MM.1S (cell line): ENCODE measurements around the gene ACE.

Experiments used
- DNase-seq: peaks from one replicate; pipeline ENCODE4 v3.0.0-alpha.2; 2015
- H2AFZ ChIP-seq: fragments of 300-600 bp; sonication (generic); 2 replicates; pipeline ENCODE4 v1.6.0; 2016; ENCODE audit warnings: antibody characterized with exemption, low read length
- H3F3A ChIP-seq: fragments of 300-600 bp; sonication (generic); 2 replicates; pipeline ENCODE4 v1.6.1; 2016; ENCODE audit warnings: mild to moderate bottlenecking, antibody characterized with exemption, low read length, moderate library complexity, mixed read lengths; ENCODE audit not compliant: insufficient read depth
- H3K27ac ChIP-seq: fragments of 300-600 bp; sonication (generic); 2 replicates; pipeline ENCODE4 v1.5.1; 2016; ENCODE audit warnings: mild to moderate bottlenecking, low read length
- H3K27me3 ChIP-seq: fragments of 300-600 bp; sonication (generic); replicated peaks from 2 replicates; pipeline ENCODE4 v1.6.0; 2016; ENCODE audit warnings: low read length; ENCODE audit not compliant: insufficient read depth
- H3K36me3 ChIP-seq: fragments of 300-600 bp; sonication (generic); replicated peaks from 2 replicates; pipeline ENCODE4 v1.6.1; 2016; ENCODE audit warnings: mild to moderate bottlenecking, low read length, mixed read lengths; ENCODE audit not compliant: insufficient read depth
- H3K4me1 ChIP-seq: fragments of 300-600 bp; sonication (generic); 2 replicates; pipeline ENCODE4 v1.6.1; 2016; ENCODE audit warnings: low read length, mixed read lengths
- H3K4me2 ChIP-seq: fragments of 300-600 bp; sonication (generic); 2 replicates; pipeline ENCODE4 v1.6.0; 2016; ENCODE audit warnings: low read depth, low read length
- H3K4me3 ChIP-seq: fragments of 300-600 bp; sonication (generic); 2 replicates; pipeline ENCODE4 v1.5.1; 2016; ENCODE audit warnings: low read length, mixed read lengths
- H3K79me2 ChIP-seq: fragments of 300-600 bp; sonication (generic); 2 replicates; pipeline ENCODE4 v1.6.1; 2016; ENCODE audit warnings: mixed run types, low read length, mixed read lengths
- H3K9ac ChIP-seq: fragments of 300-600 bp; sonication (generic); 2 replicates; pipeline ENCODE4 v1.6.1; 2016; ENCODE audit warnings: low read length, mixed read lengths
- H3K9me2 ChIP-seq: fragments of 300-600 bp; sonication (generic); replicated peaks from 2 replicates; pipeline ENCODE4 v1.6.1; 2016; ENCODE audit warnings: mild to moderate bottlenecking, low read length, mixed read lengths; ENCODE audit not compliant: insufficient read depth
- H3K9me3 ChIP-seq: fragments of 300-600 bp; sonication (generic); replicated peaks from 2 replicates; pipeline ENCODE4 v1.6.1; 2016; ENCODE audit warnings: mild to moderate bottlenecking, low read length, mixed read lengths; ENCODE audit not compliant: insufficient read depth
- H4K20me1 ChIP-seq: fragments of 300-600 bp; sonication (generic); 2 replicates; pipeline ENCODE4 v1.6.1; 2016; ENCODE audit warnings: mild to moderate bottlenecking, low read length, moderate library complexity, mixed read lengths; ENCODE audit not compliant: insufficient read depth
- CTCF ChIP-seq: fragments of 300-600 bp; sonication (generic); IDR thresholded peaks from 2 replicates; pipeline ENCODE4 v1.5.1; 2016; ENCODE audit warnings: antibody characterized with exemption, low read length, mixed read lengths
- EZH2 ChIP-seq: fragments of 300-600 bp; sonication (generic); optimal IDR thresholded peaks from 2 replicates; pipeline ENCODE3; 2017; ENCODE audit warnings: low read depth, mild to moderate bottlenecking, antibody characterized with exemption, low read length, mixed read lengths
- EZH2phosphoT487 ChIP-seq: fragments of 300-600 bp; sonication (generic); IDR thresholded peaks from 2 replicates; pipeline ENCODE4 v1.6.1; 2018; ENCODE audit warnings: antibody characterized with exemption, low read length

The ACE gene

DNA sequence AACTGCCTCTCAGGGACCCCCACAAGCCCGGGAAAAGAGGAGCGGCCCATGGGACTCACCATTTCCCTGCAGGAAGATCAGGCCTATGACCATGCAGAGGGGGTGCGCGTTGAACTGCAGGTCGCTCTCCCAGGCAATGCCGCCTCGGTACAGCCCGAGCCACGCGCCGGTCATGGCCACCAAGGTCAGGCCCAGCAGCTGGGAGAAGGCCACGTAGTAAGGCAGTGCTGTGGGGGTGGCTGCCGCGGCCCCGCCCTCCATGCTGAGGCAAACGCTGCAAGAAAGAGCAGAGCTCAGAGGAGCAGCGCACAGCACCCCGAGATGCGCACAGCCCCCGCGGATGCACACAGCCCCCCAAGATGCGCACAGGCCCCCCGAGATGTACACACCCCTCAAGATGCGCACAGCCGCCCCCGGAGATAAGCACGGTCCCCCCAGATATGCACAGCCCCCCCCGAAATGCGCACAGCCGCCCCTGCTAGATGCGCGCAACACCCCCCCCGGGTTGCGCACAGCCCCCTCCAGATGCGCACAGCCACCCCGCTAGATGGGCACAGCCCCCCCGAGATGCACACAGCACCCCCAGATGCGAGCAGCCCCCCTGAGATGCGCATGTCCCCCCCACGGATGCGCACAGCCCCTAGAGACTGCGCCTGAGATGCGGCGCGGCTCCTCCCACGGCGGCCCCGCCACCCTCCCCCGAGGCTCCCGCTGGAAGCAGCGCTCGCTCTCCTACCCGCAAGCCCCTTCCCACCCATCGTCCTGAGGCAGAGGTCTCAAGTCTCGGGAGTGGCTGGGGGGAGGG is 39.4 kb upstream of the ACE start:
- Histone ChIP-seq H3F3A (no peaks in the 10 kb centered on the region), H3K4me2 (no peak overlapping the region), H2AFZ (no peak overlapping the region), H3K36me3 (no peaks in the 10 kb centered on the region), H3K27ac (no peak overlapping the region), H3K9me2 (no peaks in the 10 kb centered on the region), H3K27me3 (no peaks in the 10 kb centered on the region), H3K4me3 (no peak overlapping the region), H3K79me2 (no peaks in the 10 kb centered on the region), H3K9me3 (no peaks in the 10 kb centered on the region), H3K4me1 (peaks cover 4% of the 10 kb centered on the region; the same call in 1 of the 2 replicates), H3K9ac (no peak overlapping the region), H4K20me1 (no peaks in the 10 kb centered on the region)
- DNase-seq: no peak
- TF ChIP-seq EZH2 (no peak), CTCF (no peak), EZH2phosphoT487 (no peak)

- no peaks in the 10 kb centered on the region for H3K9me2 ChIP-seq
- no peak overlapping the region for H3K9ac ChIP-seq
- no peaks in the 10 kb centered on the region for H3F3A ChIP-seq
- H3K4me1 ChIP-seq: peaks cover 4% of the 10 kb centered on the region; the same call in 1 of the 2 replicates
- H2AFZ ChIP-seq: no peak overlapping the region
- no peaks in the 10 kb centered on the region for H3K9me3 ChIP-seq
- H3K4me2 ChIP-seq: no peak overlapping the region
- TF ChIP-seq EZH2 (no peak), CTCF (no peak), EZH2phosphoT487 (no peak)
- no peak overlapping the region for H3K27ac ChIP-seq
- H3K36me3 ChIP-seq: no peaks in the 10 kb centered on the region
- no peak for DNase-seq
- no peaks in the 10 kb centered on the region for H3K27me3 ChIP-seq
- H3K4me3 ChIP-seq: no peak overlapping the region
- no peaks in the 10 kb centered on the region for H3K79me2 ChIP-seq
- no peaks in the 10 kb centered on the region for H4K20me1 ChIP-seq
Measured at GRCh38 chr17:63438092-63439051, 38.5 kb upstream of the ACE start.

DNA sequence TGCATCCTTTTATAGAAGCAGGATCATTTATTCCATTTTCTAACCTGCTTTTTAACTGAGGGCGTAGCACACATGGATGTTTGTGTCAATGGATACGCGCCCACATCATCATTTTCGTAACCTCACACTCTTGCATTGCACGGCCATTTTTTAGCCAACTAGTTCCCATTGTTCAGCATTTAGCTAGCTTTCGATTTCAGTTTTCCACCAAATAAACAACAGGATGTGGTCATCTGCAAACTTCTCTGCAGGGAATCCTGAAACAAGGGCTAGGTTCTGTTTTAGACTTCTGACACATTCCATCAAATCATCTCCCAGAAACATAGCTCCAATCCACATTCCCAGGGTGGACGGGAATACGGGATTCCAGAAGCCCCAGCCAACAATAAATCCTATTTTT is 37.2 kb upstream of the ACE start:
- H3K9me3 ChIP-seq: no peaks in the 10 kb centered on the region
- TF ChIP-seq EZH2phosphoT487 (no peak), EZH2 (no peak), CTCF (no peak)
- no peak overlapping the region for H3K4me2 ChIP-seq
- H3K4me3 ChIP-seq: no peak overlapping the region
- H3F3A ChIP-seq: no peaks in the 10 kb centered on the region
- DNase-seq: peak; percentile 9
- no peak overlapping the region for H3K27ac ChIP-seq
- H3K27me3 ChIP-seq: no peaks in the 10 kb centered on the region
- H3K9ac ChIP-seq: no peak overlapping the region
- no peaks in the 10 kb centered on the region for H4K20me1 ChIP-seq
- no peaks in the 10 kb centered on the region for H3K79me2 ChIP-seq
- H3K9me2 ChIP-seq: no peaks in the 10 kb centered on the region
- no peak overlapping the region for H2AFZ ChIP-seq
- H3K4me1 ChIP-seq: peaks cover 4% of the 10 kb centered on the region; the same call in 1 of the 2 replicates
- H3K36me3 ChIP-seq: no peaks in the 10 kb centered on the region
